OCI-LY7 (cell line): ENCODE measurements around the gene LRP8. TPM values are rescaled to one million over a fixed set of nuclear protein-coding genes. Genes with fewer than 3 reads are reported as not detected.

Source experiments
- BruUV-seq: library from RNA; stranded (reverse); fragments of 400-500 nt; replicated peaks from 2 replicates; lab custom pipeline; 2021; lab: Mats Ljungman, UMichigan
- CTCF ChIA-PET: fragments of 300-600 bp; sonication (Branson Sonifier 250); formaldehyde crosslinking; loops from one replicate; lab custom pipeline; 2022; ENCODE audit warnings: antibody characterized with exemption; ENCODE audit not compliant: unreplicated experiment; lab: Charles Lee
- POLR2A ChIA-PET: fragments of 300-600 bp; sonication (Branson Sonifier 250); formaldehyde crosslinking; loops from one replicate; lab custom pipeline; 2022; ENCODE audit warnings: antibody characterized with exemption; lab: Charles Lee
- DNase-seq: peaks from one replicate; pipeline ENCODE4 v3.0.0-alpha.2; 2015; ENCODE audit warnings: low spot score
- H2AFZ ChIP-seq: fragments of 200-600 bp; sonication (generic), shearing (Covaris generic); 2 replicates; pipeline ENCODE4 v1.6.1; 2014; ENCODE audit warnings: mild to moderate bottlenecking, antibody characterized with exemption, low read length, moderate library complexity
- H3K27ac ChIP-seq: fragments of 200-600 bp; sonication (generic); 2 replicates; pipeline ENCODE4 v1.5.1; 2014; ENCODE audit warnings: mixed run types, low read depth, mild to moderate bottlenecking, moderate library complexity, low read length, inconsistent platforms; ENCODE audit not compliant: poor library complexity, severe bottlenecking
- H3K36me3 ChIP-seq: fragments of 200-600 bp; sonication (generic); 2 replicates; pipeline ENCODE4 v1.6.1; 2014; ENCODE audit warnings: mild to moderate bottlenecking, antibody characterized with exemption, low read length, moderate library complexity, mixed read lengths; ENCODE audit not compliant: insufficient read depth
- H3K4me1 ChIP-seq: fragments of 200-600 bp; sonication (generic); 2 replicates; pipeline ENCODE4 v1.5.1; 2014; ENCODE audit warnings: mild to moderate bottlenecking, low read length; ENCODE audit not compliant: insufficient read depth, poor library complexity, severe bottlenecking
- H3K4me2 ChIP-seq: fragments of 200-600 bp; sonication (generic); 2 replicates; pipeline ENCODE4 v1.6.1; 2014; ENCODE audit warnings: mild to moderate bottlenecking, low read length
- H3K4me3 ChIP-seq: fragments of 200-600 bp; sonication (generic); 2 replicates; pipeline ENCODE4 v1.5.1; 2014; ENCODE audit warnings: mild to moderate bottlenecking, low read depth, low read length; ENCODE audit not compliant: poor library complexity, severe bottlenecking
- H3K79me2 ChIP-seq: fragments of 200-600 bp; sonication (generic); 2 replicates; pipeline ENCODE4 v1.6.1; 2016; ENCODE audit warnings: low read depth, mild to moderate bottlenecking, low read length, moderate library complexity, mixed read lengths; ENCODE audit not compliant: insufficient read depth
- H3K9me2 ChIP-seq: fragments of 200-600 bp; sonication (generic); 2 replicates; pipeline ENCODE4 v1.6.1; 2016; ENCODE audit warnings: mild to moderate bottlenecking, low read length, mixed read lengths; ENCODE audit not compliant: insufficient read depth
- H3K9me3 ChIP-seq: fragments of 200-600 bp; sonication (generic); 2 replicates; pipeline ENCODE4 v1.6.1; 2014; ENCODE audit warnings: mild to moderate bottlenecking, mixed run types, low read length, mixed read lengths
- H4K20me1 ChIP-seq: fragments of 200-600 bp; sonication (generic); 2 replicates; pipeline ENCODE4 v1.6.1; 2014; ENCODE audit warnings: mild to moderate bottlenecking, antibody characterized with exemption, low read length, moderate library complexity, mixed read lengths; ENCODE audit not compliant: insufficient read depth
- EZH2phosphoT487 ChIP-seq: fragments of 200-600 bp; sonication (generic); IDR thresholded peaks from 2 replicates; pipeline ENCODE4 v1.6.1; 2018; ENCODE audit warnings: low read depth, borderline replicate concordance, mild to moderate bottlenecking, mixed run types, antibody characterized with exemption, low read length, moderate library complexity, mixed read lengths
- intact Hi-C: fragments of 100-400 bp; cut with micrococcal nuclease; formaldehyde crosslinking; loops from one replicate; pipeline ENCODE4 v1.10.0; 2022; ENCODE audit not compliant: unreplicated experiment
- total RNA-seq, 2 experiments: library from RNA; depleted of rRNA in 1 of 2; stranded (reverse); fragments of >200 nt in 1 of 2; shearing (Covaris generic) in 1 of 2; gene quantifications; 2 replicates each; pipeline ENCODE4 v1.2.3, GENCODE V29; 2014 to 2022
- TF ChIP-seq, protein P1 (sequence below): fragments of 200-600 bp; sonication (generic); conservative IDR thresholded peaks from 2 replicates; pipeline ENCODE4 v1.5.1; 2014; ENCODE audit warnings: mild to moderate bottlenecking, antibody characterized with exemption, low read length, moderate library complexity, mixed read lengths

The LRP8 gene
- total RNA-seq, 2 experiments from 2014 or later: 65.6 to 70.0 TPM

DNA sequence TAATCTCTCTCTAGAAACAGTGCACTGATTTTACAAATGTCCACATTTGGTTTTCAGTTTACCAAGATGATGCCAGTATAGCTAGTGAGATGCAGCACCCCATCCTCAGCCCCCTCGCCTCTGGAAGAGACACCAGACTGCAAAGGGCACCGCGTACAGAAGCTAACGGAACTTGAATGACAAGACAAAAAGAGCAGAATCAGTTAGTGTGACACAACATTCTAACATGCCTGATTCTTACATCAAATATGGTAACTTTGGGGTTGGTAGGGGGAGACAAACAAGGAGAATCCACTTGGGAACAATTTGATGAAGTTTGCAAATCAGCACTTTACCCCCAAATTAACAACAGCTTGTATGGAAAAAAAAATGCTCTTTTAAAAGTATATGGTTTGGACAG lies 85.5 kb downstream of the LRP8 start:
- Histone ChIP-seq H3K36me3 (peaks cover 32% of the 10 kb centered on the region), H3K4me1 (peaks cover 29% of the 10 kb centered on the region), H4K20me1 (0 out of 2 replicates have a peak, but pooled peaks cover 3% of the 10 kb centered on the region), H3K4me2 (no peak overlapping the region), H3K79me2 (peaks cover 9% of the 10 kb centered on the region), H2AFZ (no peak overlapping the region), H3K9me2 (no peaks in the 10 kb centered on the region), H3K9me3 (no peaks in the 10 kb centered on the region), H3K4me3 (no peak overlapping the region), H3K27ac (no peak overlapping the region)
- intact Hi-C loops: no loop called here
- CTCF ChIA-PET: no interaction called here
- no TSS peak for BruUV-seq
- POLR2A ChIA-PET: no interaction called here
- TF ChIP-seq, protein P1, sequence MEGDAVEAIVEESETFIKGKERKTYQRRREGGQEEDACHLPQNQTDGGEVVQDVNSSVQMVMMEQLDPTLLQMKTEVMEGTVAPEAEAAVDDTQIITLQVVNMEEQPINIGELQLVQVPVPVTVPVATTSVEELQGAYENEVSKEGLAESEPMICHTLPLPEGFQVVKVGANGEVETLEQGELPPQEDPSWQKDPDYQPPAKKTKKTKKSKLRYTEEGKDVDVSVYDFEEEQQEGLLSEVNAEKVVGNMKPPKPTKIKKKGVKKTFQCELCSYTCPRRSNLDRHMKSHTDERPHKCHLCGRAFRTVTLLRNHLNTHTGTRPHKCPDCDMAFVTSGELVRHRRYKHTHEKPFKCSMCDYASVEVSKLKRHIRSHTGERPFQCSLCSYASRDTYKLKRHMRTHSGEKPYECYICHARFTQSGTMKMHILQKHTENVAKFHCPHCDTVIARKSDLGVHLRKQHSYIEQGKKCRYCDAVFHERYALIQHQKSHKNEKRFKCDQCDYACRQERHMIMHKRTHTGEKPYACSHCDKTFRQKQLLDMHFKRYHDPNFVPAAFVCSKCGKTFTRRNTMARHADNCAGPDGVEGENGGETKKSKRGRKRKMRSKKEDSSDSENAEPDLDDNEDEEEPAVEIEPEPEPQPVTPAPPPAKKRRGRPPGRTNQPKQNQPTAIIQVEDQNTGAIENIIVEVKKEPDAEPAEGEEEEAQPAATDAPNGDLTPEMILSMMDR: no peak
- no peak for TF ChIP-seq EZH2phosphoT487
- DNase-seq: no peak

DNA sequence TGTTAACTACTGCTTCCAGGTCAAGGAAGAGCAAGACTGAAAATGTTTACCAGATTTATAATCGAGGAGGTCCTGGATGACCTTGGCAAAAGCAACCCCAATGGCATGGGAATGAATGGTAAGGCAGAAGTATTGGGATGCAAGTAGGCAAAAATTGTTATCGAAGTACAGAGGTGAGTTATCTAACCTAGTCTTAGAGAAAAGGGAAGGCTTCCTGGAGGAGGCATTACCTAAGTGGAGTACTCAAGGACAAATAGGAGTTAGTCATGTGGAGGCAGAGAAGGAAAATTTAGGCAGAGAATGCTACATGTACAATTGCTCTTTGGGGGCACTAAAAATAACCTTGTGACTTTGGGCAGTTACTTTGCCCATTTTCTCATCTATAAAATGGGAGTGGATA lies 86.0 kb downstream of the LRP8 start:
- H3K4me3 ChIP-seq: no peak overlapping the region
- H3K9me2 ChIP-seq: no peaks in the 10 kb centered on the region
- DNase-seq: no peak
- POLR2A ChIA-PET: interaction anchor here (0.8 kb wide), 1 partner anchor 10 kb away, joined by 3 read pairs; no protein-coding TSS in a partner anchor
- H4K20me1 ChIP-seq: 0 out of 2 replicates have a peak, but pooled peaks cover 3% of the 10 kb centered on the region
- intact Hi-C loops: no loop called here
- H3K36me3 ChIP-seq: peaks cover 26% of the 10 kb centered on the region
- H3K4me2 ChIP-seq: no peak overlapping the region
- no peak overlapping the region for H2AFZ ChIP-seq
- peaks cover 15% of the 10 kb centered on the region for H3K79me2 ChIP-seq
- H3K27ac ChIP-seq: no peak overlapping the region
- no peaks in the 10 kb centered on the region for H3K9me3 ChIP-seq
- CTCF ChIA-PET: no interaction called here
- no TSS peak for BruUV-seq
- peaks cover 29% of the 10 kb centered on the region for H3K4me1 ChIP-seq
- TF ChIP-seq, protein P1: no peak
- TF ChIP-seq EZH2phosphoT487: no peak
